Fibroblast of skin of left biceps (primary cell): ENCODE measurements around the gene KIF2C.
A peak's percentile ranks its signal among the peaks of the same experiment; 100 is the strongest.
"Not testable (repeated sequence)": the region's sequence is repeated elsewhere in the genome, so short reads cannot be mapped to it uniquely, and the experiment has no call there.

Source experiments
- DNase-seq, 2 experiments: peaks; one replicate each; pipeline ENCODE4 v3.0.0-alpha.2; 2013; ENCODE audit warnings: low read depth in 2 of 2

Gene KIF2C

DNA sequence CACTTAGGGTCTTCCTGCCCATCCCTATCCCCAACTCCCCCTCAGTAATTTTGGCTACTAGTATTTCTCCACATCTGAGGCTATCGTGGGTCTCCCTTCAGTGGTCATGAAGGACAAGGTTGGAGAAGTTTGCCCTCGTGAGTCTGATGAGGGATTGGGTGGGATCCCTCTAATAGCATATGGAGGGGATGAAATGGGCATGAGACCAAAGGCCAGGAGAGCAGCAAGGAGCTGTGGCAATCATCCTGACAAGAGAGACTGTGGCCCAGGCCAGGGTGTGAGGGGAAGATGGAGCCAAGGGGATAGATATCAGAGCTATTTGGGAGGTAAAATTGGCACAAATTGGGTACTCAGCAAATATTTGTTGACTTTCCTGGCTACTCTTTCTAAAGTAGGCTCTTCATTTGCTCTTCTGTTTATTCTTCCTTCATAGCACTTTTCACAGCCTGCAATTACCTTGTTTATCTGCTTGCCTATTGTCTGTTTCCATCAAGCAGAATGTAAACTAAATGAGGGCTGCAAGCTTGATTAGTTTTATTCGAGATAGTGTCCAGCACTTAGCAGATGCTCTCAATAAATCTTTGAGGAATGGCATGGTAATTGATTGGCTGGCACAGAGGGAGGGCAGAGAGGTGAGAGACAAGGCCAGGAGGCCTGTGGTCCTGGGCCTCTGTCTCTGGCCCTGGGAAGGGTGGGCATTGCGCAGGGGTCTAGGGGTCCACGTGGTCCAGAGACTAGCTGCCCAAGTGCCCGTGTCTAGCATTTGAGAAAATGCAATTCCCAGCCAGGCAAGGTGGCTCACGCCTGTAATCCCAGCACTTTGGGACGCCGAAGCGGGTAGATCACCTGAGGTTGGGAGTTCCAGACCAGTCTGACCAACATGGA, 59.1 kb downstream of the KIF2C start:
- DNase-seq, result no peak

DNA sequence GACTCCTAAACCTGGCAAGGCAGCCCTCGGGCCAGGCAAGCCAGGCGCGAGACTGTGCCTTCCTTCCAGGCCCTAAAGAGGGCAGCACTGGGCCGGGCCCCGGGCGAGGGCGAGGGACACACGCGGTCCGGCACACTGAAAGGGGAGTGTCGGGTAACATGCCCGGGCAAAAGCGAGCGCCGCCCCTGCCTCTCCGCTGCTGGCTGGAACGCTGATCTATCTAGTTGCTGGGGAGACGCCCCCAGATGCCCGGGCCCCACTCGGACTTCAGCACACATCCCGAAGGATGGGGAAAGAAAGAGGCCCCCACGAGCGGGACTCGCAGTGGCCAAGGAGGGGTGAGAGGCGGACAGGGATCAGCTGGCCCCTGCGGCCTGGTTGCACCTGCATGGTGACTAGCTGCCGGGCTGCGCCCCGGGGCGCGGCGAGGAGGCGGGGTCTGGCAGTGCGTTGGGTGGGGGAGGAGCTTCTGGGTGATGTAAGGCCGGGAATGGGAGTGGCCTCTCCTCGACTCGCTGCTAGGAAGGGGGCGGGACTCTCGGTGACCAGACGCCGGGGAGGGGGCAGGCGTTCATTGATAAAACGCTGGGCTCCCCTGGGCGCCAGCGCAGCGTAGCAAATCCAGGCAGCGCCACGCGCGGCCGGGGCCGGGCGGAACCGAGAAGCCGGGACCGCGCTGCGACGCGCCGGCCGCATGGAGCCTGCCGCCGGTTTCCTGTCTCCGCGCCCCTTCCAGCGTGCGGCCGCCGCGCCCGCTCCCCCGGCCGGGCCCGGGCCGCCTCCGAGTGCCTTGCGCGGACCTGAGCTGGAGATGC, 60.3 kb downstream of the KIF2C start, which contains the start of gene PLK3:
TSS of gene PLK3 (plus strand) at position 608 of the 815 bp plus-strand sequence. CDS start at position 695, 87 bp downstream.
- peak; percentile 93 to 94 for DNase-seq

GRCh38 chr1:44801491-44802305, 62.1 kb downstream of the KIF2C start:
- DNase-seq, result no peak

DNA sequence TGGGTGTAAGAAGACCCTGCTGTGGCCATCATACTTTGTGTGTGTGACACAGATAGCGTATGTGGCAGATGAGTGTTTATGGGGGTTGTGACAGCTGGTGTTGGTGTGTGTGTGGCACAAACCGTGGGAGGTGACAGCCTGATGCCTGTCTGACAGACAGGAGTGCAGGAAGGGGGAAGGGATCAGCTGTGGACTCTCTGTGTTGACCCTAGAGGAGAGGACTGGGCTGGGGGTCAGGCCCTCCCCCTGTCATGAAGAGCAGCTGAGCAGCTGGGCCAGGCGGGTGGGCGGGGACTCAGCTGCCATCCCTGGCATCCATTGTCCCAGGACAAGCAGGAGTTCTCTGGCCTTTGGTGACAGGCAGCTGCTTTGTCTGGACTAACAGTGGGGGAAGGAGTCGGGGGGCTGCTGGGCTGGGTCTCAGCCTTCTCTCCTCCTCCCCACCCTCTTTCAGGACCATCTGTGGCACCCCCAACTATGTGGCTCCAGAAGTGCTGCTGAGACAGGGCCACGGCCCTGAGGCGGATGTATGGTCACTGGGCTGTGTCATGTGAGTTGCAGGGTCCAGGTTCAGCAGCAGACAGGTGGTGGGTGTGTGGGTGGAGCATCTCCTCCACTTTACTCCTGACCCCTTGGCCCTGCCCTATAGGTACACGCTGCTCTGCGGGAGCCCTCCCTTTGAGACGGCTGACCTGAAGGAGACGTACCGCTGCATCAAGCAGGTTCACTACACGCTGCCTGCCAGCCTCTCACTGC, 62.8 kb downstream of the KIF2C start:
- no peak for DNase-seq

DNA sequence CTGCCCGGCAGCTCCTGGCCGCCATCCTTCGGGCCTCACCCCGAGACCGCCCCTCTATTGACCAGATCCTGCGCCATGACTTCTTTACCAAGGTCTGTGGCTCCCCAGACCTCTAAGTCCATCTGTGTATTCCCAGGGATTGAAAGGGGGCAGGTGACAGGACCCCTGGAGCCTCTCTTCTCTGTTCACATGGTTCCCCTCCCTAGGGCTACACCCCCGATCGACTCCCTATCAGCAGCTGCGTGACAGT, 63.4 kb downstream of the KIF2C start:
- no peak for DNase-seq

GRCh38 chr1:44803312-44804095, 63.9 kb downstream of the KIF2C start:
- DNase-seq, result no peak

- no peak for DNase-seq
Measured at GRCh38 chr1:44805311-44806024, 65.8 kb downstream of the KIF2C start.

- DNase-seq, result no peak
Measured at GRCh38 chr1:44806025-44806703, 66.5 kb downstream of the KIF2C start.

GRCh38 chr1:44806704-44807363, 67.2 kb downstream of the KIF2C start, which contains the start of gene DYNLT4:
DYNLT4 (minus strand) TSS chr1:44807351; CDS start chr1:44806668, 683 bp downstream.
- DNase-seq, result no peak

DNA sequence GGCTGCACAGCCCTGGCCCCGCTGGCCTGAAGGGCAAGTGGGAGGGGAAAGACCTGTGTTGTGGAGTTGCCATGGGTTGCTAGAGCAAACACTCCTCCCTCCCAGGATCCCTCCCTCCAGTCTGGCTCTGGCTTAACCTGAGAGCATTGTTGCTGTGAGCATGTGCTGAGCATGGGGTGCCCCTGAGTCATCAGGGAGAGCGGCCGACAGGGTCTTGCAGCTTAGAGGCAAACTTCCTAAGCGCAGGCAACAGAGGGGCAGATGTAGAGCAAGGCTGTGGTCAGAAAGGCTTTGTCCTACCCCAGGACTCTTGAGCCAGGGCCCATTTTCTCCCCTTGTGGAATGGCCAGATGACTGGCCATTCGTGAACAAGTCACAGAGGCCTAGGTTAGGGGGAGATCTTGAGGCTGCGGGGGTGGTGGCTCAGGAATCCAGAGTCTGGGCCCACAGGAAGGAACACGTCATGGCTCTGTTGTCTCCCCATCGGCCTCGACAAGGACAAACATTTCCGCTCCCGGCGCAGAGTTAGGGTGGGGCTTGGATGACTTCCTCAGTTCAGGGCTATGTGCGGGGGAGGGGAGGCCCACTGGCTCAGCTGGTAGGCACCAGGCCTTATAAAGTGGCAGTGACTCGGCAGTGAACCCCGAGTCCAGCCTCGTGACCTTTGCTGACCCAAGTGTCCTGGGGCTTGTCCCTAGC, 67.9 kb downstream of the KIF2C start:
- peak; percentile 94 to 96 for DNase-seq

- peak; percentile 67 to 69 for DNase-seq
Measured at GRCh38 chr1:44808063-44808937, 68.7 kb downstream of the KIF2C start, which contains the start of gene BTBD19. BTBD19 (plus strand) TSS chr1:44808523; CDS start chr1:44808821, 298 bp downstream.

DNA sequence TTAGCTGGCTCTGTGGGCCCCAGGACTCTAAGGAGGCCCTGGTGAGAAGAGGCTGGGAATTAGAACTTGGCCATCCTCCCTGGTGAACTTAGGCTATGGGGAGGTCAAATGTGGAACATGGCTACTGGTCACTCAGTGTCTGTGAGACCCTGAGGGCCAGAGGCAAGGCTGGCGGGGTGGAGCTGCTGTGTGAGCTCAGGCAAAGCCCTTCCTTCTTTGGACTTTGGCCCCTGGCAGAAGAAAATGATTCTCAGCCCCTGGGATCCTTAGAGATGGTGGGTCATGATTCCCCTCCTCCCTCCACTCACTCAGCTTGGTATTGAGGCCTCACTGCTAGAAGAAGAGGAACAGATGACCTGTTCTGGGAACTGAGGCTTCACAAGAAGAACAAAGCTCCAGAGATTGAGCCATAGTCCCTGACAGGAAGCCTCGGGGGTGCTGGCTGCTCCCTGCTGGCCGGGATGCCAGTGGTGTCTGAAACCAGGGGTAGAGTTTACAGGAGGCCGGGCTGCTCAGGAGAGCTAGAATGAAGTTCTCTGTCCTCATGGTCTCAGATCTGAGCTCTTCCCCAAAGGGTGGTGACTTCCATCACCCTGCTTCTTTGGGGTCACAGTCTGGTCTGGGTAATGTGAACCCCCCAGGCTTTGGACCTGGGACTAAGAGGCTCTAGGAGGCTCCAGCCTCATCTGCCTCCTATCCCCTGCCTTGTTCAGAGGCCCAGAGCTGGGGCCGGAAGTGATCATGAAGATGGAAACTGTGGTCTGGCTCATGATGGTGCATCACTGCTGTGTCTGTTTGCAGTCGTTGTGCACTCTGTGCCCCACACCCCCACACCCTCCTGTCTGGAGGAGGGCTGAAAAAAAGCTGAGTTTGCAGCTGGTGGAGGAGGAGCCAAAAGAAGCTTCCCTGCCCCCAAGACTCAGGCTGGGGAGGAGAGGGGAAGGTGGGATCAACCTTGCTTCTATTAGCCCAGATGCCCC, 69.6 kb downstream of the KIF2C start:
- no peak for DNase-seq

- no peak for DNase-seq
Measured at GRCh38 chr1:44810101-44810761, 70.6 kb downstream of the KIF2C start.

- DNase-seq, result not testable (repeated sequence)
Measured at GRCh38 chr1:44810762-44811105, 71.1 kb downstream of the KIF2C start.

- DNase-seq, result no peak
Measured at GRCh38 chr1:44811234-44811633, 71.6 kb downstream of the KIF2C start.
